ENCODE data around the gene ZCCHC14.

- TF ChIP-seq CTCF (conservative IDR thresholded peaks at IDR 0.05; ENCODE audit: low read depth, low read length) (no peak), EZH2 (IDR thresholded peaks at IDR 0.05; ENCODE audit: borderline replicate concordance, low read depth, low read length, poor library complexity, severe bottlenecking) (no peak)
Measured at GRCh38 chr16:87410530-87410929, 82.3 kb downstream of the ZCCHC14 start.
